Measurements from ENCODE around the gene UBE2J1.

Gene UBE2J1

DNA sequence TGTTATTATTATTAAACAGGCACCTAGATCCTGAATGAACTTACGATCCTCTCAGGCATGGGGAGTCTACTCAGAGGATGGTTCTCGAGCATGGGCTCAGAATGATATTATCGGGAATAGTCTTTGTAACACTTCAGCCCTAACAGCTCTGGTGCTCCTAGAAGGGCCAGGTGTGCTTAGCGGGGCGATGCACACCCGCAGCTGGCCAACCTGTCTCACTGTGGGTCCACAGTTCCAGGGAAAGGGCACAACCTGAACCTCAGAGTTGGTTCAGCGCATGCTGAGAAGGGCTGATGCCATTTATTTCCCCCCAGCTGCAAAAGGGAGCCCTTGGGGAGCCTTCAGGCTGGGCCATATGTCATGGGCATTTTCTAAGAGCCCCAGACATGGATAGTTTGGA lies 33.3 kb upstream of the UBE2J1 start:
- H3K27ac ChIP-seq (ENCODE audit: extremely low read depth, low read depth, low read length), result no peak overlapping the region
- no peaks in the 10 kb centered on the region for H3K9me3 ChIP-seq (ENCODE audit: control insufficient read depth, insufficient read depth, low read depth, low read length)
- H3K4me3 ChIP-seq (ENCODE audit: low read depth, low read length), result no peak overlapping the region
- CTCF ChIA-PET, result interaction anchor here (1.1 to 3.6 kb wide), 2 partner anchors 14 to 18 kb away, joined by 6 to 19 read pairs; no protein-coding TSS in a partner anchor
- H3K4me1 ChIP-seq (ENCODE audit: control insufficient read depth, insufficient read depth, low read length), result no peaks in the 10 kb centered on the region; the same call in 1 of the 2 replicates
- H3K36me3 ChIP-seq (ENCODE audit: control insufficient read depth in 2 of 2, insufficient read depth in 1 of 2, low read length in 2 of 2), result peaks cover 0 to 21% of the 10 kb centered on the region in 2 experiments; a peak in 2 of 3 replicates
- TF ChIP-seq ZBTB20 (tag by site-specific recombination; IDR thresholded peaks at IDR 0.05) (no peak), IKZF3 (tag by site-specific recombination; IDR thresholded peaks at IDR 0.05) (no peak), ZNF501 (tag by site-specific recombination; IDR thresholded peaks at IDR 0.05) (no peak), GLIS1 (tag by site-specific recombination; IDR thresholded peaks at IDR 0.05) (no peak), ZNF169 (tag by site-specific recombination; IDR thresholded peaks at IDR 0.05) (no peak), ZNF777 (tag by site-specific recombination; IDR thresholded peaks at IDR 0.05; ENCODE audit: borderline replicate concordance) (no peak), OSR2 (tag by site-specific recombination; IDR thresholded peaks at IDR 0.05) (no peak), ZXDB (tag by site-specific recombination; IDR thresholded peaks at IDR 0.05) (no peak)
- TF ChIP-seq, protein P1, sequence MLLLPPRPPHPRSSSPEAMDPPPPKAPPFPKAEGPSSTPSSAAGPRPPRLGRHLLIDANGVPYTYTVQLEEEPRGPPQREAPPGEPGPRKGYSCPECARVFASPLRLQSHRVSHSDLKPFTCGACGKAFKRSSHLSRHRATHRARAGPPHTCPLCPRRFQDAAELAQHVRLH (tag by site-specific recombination; IDR thresholded peaks at IDR 0.05), result no peak
- POLR2A ChIA-PET, result no interaction called here

DNA sequence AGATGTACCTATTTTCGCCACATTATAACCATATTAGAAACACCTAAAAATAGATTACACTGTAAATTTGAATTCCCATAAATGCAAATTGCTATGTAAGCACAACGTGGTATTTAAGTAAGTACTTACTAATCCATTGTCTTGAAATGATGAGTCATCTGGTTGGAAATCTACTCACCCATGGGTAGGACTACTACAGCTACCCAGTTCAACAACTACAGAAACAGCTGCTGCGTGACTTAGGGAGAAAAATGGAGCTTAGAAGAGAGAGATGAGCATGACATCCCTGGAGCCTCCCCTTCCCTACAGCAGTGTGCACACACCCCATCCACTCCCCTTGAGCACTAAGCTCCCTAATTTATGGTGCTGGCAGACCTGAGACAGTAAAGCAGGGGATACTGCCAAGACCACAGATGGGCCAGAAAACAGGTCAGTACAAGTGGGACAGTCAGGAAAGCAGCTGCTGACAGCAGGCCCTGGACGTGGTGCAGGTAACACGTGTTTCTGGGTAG lies 32.7 kb upstream of the UBE2J1 start:
- no peak overlapping the region for H3K4me3 ChIP-seq (ENCODE audit: low read depth, low read length)
- no peaks in the 10 kb centered on the region for H3K9me3 ChIP-seq (ENCODE audit: control insufficient read depth, insufficient read depth, low read depth, low read length)
- H3K36me3 ChIP-seq (ENCODE audit: control insufficient read depth in 2 of 2, insufficient read depth in 1 of 2, low read length in 2 of 2), result peaks cover 0 to 21% of the 10 kb centered on the region in 2 experiments; a peak in 2 of 3 replicates
- ChIA-PET POLR2A (no interaction called here), CTCF (interaction anchor here (1.1 to 3.6 kb wide), 3 partner anchors 9 to 17 kb away, joined by 4 to 19 read pairs (median 6); no protein-coding TSS in a partner anchor)
- no peak overlapping the region for H3K27ac ChIP-seq (ENCODE audit: extremely low read depth, low read depth, low read length)
- TF ChIP-seq ZNF292 (tag by site-specific recombination; IDR thresholded peaks at IDR 0.05; ENCODE audit: borderline replicate concordance, low read depth), result no peak
- no peak for TF ChIP-seq ZBTB17 (tag by site-specific recombination; IDR thresholded peaks at IDR 0.05)
- peak; percentile 71 for TF ChIP-seq SP7 (tag by site-specific recombination; IDR thresholded peaks at IDR 0.05)
- 0 out of 2 replicates have a peak, but pooled peaks have one; percentile 14 for TF ChIP-seq ZNF629 (tag by site-specific recombination; IDR thresholded peaks at IDR 0.05)
- no peaks in the 10 kb centered on the region; the same call in 1 of the 2 replicates for H3K4me1 ChIP-seq (ENCODE audit: control insufficient read depth, insufficient read depth, low read length)

DNA sequence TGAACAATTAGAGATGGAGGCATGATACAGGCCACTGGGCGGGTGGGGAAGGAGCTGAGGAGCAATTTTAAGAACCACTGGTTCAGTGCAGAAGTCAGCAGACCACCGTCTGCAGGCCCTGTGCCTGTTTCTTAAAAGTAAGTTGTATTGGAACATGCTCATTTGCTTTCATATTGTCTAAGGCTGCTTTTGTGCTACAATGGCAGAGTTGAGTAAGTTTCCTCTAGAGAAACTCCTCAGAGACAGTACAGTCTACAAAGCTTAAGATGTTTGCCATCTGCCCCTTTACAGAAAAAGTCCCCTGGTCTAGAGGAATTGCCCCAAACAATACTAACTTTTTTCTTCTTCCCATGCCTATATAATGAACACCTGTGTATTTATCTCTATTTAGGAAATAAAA lies 28.5 kb upstream of the UBE2J1 start:
- Histone ChIP-seq H3K9me3 (ENCODE audit: control insufficient read depth, insufficient read depth, low read depth, low read length) (no peaks in the 10 kb centered on the region), H3K4me3 (ENCODE audit: low read depth, low read length) (no peak overlapping the region), H3K27ac (ENCODE audit: extremely low read depth, low read depth, low read length) (no peak overlapping the region), H3K4me1 (ENCODE audit: control insufficient read depth, insufficient read depth, low read length) (no peaks in the 10 kb centered on the region; the same call in none of the 2 replicates), H3K36me3 (ENCODE audit: control insufficient read depth in 2 of 2, insufficient read depth in 1 of 2, low read length in 2 of 2) (peaks cover 3 to 20% of the 10 kb centered on the region in 2 experiments; a peak in 2 of 3 replicates)
- TF ChIP-seq, protein P2, sequence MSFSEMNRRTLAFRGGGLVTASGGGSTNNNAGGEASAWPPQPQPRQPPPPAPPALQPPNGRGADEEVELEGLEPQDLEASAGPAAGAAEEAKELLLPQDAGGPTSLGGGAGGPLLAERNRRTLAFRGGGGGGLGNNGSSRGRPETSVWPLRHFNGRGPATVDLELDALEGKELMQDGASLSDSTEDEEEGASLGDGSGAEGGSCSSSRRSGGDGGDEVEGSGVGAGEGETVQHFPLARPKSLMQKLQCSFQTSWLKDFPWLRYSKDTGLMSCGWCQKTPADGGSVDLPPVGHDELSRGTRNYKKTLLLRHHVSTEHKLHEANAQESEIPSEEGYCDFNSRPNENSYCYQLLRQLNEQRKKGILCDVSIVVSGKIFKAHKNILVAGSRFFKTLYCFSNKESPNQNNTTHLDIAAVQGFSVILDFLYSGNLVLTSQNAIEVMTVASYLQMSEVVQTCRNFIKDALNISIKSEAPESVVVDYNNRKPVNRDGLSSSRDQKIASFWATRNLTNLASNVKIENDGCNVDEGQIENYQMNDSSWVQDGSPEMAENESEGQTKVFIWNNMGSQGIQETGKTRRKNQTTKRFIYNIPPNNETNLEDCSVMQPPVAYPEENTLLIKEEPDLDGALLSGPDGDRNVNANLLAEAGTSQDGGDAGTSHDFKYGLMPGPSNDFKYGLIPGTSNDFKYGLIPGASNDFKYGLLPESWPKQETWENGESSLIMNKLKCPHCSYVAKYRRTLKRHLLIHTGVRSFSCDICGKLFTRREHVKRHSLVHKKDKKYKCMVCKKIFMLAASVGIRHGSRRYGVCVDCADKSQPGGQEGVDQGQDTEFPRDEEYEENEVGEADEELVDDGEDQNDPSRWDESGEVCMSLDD (tag by site-specific recombination; IDR thresholded peaks at IDR 0.05), result no peak
- no peak for TF ChIP-seq SCRT1 (tag by site-specific recombination; IDR thresholded peaks at IDR 0.05; ENCODE audit: borderline replicate concordance)
- TF ChIP-seq KLF16 (tag by site-specific recombination; IDR thresholded peaks at IDR 0.05), result no peak
- TF ChIP-seq ZNF121 (tag by site-specific recombination; IDR thresholded peaks at IDR 0.05), result no peak
- TF ChIP-seq ZNF354C (tag by site-specific recombination; IDR thresholded peaks at IDR 0.05; ENCODE audit: borderline replicate concordance, low read depth), result no peak
- no peak for TF ChIP-seq ZNF426 (tag by site-specific recombination; IDR thresholded peaks at IDR 0.05)
- TF ChIP-seq ZNF830 (tag by site-specific recombination; IDR thresholded peaks at IDR 0.05; ENCODE audit: low read depth), result no peak
- TF ChIP-seq KLF7 (tag by site-specific recombination; IDR thresholded peaks at IDR 0.05; ENCODE audit: borderline replicate concordance), result no peak
- TF ChIP-seq ZNF473 (tag by site-specific recombination; IDR thresholded peaks at IDR 0.05), result no peak
- TF ChIP-seq, protein P3, sequence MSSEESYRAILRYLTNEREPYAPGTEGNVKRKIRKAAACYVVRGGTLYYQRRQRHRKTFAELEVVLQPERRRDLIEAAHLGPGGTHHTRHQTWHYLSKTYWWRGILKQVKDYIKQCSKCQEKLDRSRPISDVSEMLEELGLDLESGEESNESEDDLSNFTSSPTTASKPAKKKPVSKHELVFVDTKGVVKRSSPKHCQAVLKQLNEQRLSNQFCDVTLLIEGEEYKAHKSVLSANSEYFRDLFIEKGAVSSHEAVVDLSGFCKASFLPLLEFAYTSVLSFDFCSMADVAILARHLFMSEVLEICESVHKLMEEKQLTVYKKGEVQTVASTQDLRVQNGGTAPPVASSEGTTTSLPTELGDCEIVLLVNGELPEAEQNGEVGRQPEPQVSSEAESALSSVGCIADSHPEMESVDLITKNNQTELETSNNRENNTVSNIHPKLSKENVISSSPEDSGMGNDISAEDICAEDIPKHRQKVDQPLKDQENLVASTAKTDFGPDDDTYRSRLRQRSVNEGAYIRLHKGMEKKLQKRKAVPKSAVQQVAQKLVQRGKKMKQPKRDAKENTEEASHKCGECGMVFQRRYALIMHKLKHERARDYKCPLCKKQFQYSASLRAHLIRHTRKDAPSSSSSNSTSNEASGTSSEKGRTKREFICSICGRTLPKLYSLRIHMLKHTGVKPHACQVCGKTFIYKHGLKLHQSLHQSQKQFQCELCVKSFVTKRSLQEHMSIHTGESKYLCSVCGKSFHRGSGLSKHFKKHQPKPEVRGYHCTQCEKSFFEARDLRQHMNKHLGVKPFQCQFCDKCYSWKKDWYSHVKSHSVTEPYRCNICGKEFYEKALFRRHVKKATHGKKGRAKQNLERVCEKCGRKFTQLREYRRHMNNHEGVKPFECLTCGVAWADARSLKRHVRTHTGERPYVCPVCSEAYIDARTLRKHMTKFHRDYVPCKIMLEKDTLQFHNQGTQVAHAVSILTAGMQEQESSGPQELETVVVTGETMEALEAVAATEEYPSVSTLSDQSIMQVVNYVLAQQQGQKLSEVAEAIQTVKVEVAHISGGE (tag by site-specific recombination; conservative IDR thresholded peaks at IDR 0.05; ENCODE audit: low read depth), result no peak
- TF ChIP-seq ZNF785 (tag by site-specific recombination; IDR thresholded peaks at IDR 0.05), result no peak
- TF ChIP-seq ZNF561 (tag by site-specific recombination; IDR thresholded peaks at IDR 0.05; ENCODE audit: borderline replicate concordance), result no peak
- no peak for TF ChIP-seq ZNF335 (tag by site-specific recombination; conservative IDR thresholded peaks at IDR 0.05)
- CTCF ChIA-PET, result interaction anchor here (0.7 to 1.6 kb wide), 2 partner anchors 11 to 51 kb away, joined by 4 to 6 read pairs; no protein-coding TSS in a partner anchor
- POLR2A ChIA-PET, result no interaction called here

Data from HEK293 (cell line).